Measurements from ENCODE around the gene AKAP9.
"Not testable (repeated sequence)": the region's sequence is repeated elsewhere in the genome, so short reads cannot be mapped to it uniquely, and the experiment has no call there.

Gene AKAP9

DNA sequence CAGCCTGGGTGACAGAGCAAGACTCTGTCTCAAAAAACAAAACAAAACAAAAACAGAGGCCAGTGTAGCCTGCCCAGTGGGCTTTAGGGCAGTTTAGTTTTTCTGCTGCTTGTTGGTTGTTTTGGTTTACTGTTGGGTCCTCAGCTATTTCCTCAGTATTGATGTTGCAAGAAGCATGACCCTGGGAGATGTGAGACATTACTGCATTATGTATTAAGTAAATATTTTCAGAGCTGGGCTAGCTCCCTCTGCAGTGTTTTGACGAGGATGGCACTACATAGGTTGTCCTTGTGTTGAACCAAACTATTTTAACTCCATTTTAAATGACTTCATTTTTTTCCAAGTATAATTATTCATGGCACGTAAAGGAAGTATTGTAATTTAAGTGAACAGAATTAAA lies 4.8 kb downstream of the AKAP9 start:
- Histone ChIP-seq H3K27me3 (ENCODE audit: control insufficient read depth, insufficient read depth, low read length) (no peaks in the 10 kb centered on the region), H3K9ac (ENCODE audit: low read depth, low read length) (no peak overlapping the region), H3K36me3 (ENCODE audit: control insufficient read depth, insufficient read depth, low read length) (no peaks in the 10 kb centered on the region), H3K4me3 (ENCODE audit: low read depth, low read length) (no peak overlapping the region), H3K4me1 (ENCODE audit: control insufficient read depth, insufficient read depth, low read length) (no peaks in the 10 kb centered on the region), H3K9me3 (ENCODE audit: control insufficient read depth, insufficient read depth, low read length) (no peaks in the 10 kb centered on the region), H3K27ac (ENCODE audit: low read depth, low read length) (no peak overlapping the region)

DNA sequence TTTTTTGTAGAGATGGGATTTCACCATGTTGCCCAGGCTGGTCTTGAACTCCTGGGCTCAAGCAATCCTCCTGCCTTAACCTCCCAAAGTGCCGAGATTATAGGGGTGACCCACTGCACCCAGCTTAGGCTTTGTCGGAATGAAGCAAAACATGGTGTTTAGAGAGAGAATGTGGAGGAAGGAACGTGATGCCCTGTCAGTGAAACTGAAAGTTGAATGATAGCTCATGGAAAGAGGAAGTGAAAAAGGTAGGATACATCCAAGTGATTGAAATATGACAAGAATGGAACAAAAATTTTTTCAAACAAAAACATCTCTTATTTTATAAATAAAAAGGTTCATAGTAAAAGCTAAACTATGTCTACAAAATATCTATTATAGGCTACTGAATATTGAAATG lies 5.9 kb downstream of the AKAP9 start:
- no peak overlapping the region for H3K9ac ChIP-seq (ENCODE audit: low read depth, low read length)
- no peak overlapping the region for H3K27ac ChIP-seq (ENCODE audit: low read depth, low read length)
- H3K4me1 ChIP-seq (ENCODE audit: control insufficient read depth, insufficient read depth, low read length), result no peaks in the 10 kb centered on the region
- H3K4me3 ChIP-seq (ENCODE audit: low read depth, low read length), result no peak overlapping the region
- no peaks in the 10 kb centered on the region for H3K27me3 ChIP-seq (ENCODE audit: control insufficient read depth, insufficient read depth, low read length)
- H3K9me3 ChIP-seq (ENCODE audit: control insufficient read depth, insufficient read depth, low read length), result no peaks in the 10 kb centered on the region
- H3K36me3 ChIP-seq (ENCODE audit: control insufficient read depth, insufficient read depth, low read length), result no peaks in the 10 kb centered on the region

DNA sequence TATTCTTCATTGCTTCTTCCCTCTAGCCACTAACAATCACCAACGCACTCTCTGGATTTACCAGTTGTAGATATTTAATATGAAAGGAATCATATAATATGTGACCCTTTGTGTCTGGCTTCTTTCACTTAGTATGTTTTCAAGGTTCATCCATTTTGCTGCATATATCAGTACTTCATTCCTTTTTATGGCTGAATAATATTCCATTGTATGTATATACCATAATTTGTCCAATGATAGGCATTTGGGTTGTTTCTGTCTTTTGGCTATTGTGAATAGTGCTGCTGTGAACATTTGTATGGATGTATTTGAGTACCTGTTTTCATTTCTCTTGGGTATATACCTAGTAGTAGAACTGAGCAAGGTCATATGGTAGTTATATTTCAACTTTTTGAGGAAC lies 7.3 kb downstream of the AKAP9 start:
- no peaks in the 10 kb centered on the region for H3K9me3 ChIP-seq (ENCODE audit: control insufficient read depth, insufficient read depth, low read length)
- H3K4me3 ChIP-seq (ENCODE audit: low read depth, low read length), result no peak overlapping the region
- no peak overlapping the region for H3K9ac ChIP-seq (ENCODE audit: low read depth, low read length)
- H3K36me3 ChIP-seq (ENCODE audit: control insufficient read depth, insufficient read depth, low read length), result no peaks in the 10 kb centered on the region
- no peak overlapping the region for H3K27ac ChIP-seq (ENCODE audit: low read depth, low read length)
- H3K27me3 ChIP-seq (ENCODE audit: control insufficient read depth, insufficient read depth, low read length), result no peaks in the 10 kb centered on the region
- no peaks in the 10 kb centered on the region for H3K4me1 ChIP-seq (ENCODE audit: control insufficient read depth, insufficient read depth, low read length)

DNA sequence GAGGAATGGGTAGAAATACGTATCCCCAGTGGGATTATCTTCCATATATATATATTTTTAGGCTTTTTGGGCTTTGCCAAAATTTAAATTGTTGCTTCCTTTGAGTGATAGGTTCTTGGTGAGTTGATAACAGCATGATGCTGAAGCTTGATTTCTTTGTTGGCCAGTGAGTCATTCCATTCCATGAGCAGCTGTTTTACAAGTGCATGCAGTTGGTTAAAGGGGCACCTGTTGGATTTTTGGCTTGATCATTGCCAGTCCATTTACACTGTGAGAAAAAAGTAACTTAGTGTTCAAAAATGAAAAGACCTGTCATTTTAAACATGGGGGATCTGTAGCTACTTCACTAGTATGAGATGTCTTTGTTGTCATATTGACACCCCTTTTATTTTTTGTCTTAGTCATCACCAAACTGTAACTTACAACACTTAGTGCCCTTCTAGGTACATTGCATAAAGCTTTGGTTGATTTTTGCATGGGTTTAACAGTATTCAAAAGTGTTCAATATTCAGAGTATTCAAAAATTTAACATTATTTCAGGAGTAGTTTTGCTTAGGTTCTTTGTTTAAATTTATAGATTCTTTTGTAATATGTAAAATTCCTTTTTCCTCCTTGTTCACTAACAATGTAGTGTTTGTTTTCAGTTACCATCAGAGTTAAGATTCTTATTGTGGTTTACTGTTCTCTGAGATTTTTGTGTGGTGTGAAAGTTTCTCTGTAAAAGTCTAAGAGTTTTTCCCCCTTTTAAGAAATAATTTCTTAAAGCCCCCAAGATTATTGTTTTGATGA lies 8.8 kb downstream of the AKAP9 start:
- no peaks in the 10 kb centered on the region for H3K27me3 ChIP-seq (ENCODE audit: control insufficient read depth, insufficient read depth, low read length)
- H3K9ac ChIP-seq (ENCODE audit: low read depth, low read length), result no peak overlapping the region
- H3K36me3 ChIP-seq (ENCODE audit: control insufficient read depth, insufficient read depth, low read length), result no peaks in the 10 kb centered on the region
- no peaks in the 10 kb centered on the region for H3K9me3 ChIP-seq (ENCODE audit: control insufficient read depth, insufficient read depth, low read length)
- H3K4me1 ChIP-seq (ENCODE audit: control insufficient read depth, insufficient read depth, low read length), result no peaks in the 10 kb centered on the region
- no peak overlapping the region for H3K4me3 ChIP-seq (ENCODE audit: low read depth, low read length)
- H3K27ac ChIP-seq (ENCODE audit: low read depth, low read length), result no peak overlapping the region

DNA sequence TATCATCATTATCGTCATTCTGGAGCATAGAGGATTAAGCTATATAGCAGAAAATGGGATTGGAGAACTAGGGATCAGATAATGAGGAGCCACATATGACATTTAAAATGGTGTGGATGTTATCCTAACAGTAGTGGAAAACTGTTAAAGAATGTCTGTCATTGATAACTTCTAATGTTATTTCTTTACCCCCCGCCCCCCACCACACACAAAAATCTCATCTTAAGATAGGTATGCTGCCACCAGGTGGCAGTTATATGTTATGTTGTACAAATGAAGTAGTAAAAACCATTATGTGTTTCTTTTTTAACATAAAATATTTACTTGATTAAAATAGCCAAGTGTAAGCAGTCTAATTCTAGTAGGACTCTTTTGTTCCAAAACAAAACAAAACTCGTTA lies 13.0 kb downstream of the AKAP9 start:
- H3K4me1 ChIP-seq (ENCODE audit: control insufficient read depth, insufficient read depth, low read length), result peaks cover 3% of the 10 kb centered on the region; the same call in 1 of the 2 replicates
- no peak overlapping the region for H3K27ac ChIP-seq (ENCODE audit: low read depth, low read length)
- H3K27me3 ChIP-seq (ENCODE audit: control insufficient read depth, insufficient read depth, low read length), result no peaks in the 10 kb centered on the region
- H3K36me3 ChIP-seq (ENCODE audit: control insufficient read depth, insufficient read depth, low read length), result no peaks in the 10 kb centered on the region
- no peak overlapping the region for H3K4me3 ChIP-seq (ENCODE audit: low read depth, low read length)
- no peak overlapping the region for H3K9ac ChIP-seq (ENCODE audit: low read depth, low read length)
- H3K9me3 ChIP-seq (ENCODE audit: control insufficient read depth, insufficient read depth, low read length), result no peaks in the 10 kb centered on the region

DNA sequence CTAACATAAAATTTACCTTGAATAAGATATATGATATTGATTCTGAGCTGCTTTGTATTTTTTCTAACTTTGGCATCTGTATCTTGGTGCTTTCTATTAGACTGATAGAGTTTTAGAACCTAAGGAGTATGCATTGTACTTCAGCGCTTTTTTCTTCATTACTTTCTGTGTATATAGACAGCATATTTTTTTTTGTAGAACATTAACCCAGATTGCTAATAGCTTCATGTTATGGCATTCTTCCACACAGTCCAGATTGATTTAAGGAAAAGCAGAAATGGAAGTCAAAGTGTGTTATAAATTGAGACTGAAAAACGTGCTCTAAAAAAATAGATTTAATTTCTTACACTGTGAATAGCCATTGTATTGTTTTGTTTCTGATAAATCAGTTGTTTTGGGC lies 15.8 kb downstream of the AKAP9 start:
- H3K27ac ChIP-seq (ENCODE audit: low read depth, low read length); H3K27me3 ChIP-seq (ENCODE audit: control insufficient read depth, insufficient read depth, low read length); H3K4me1 ChIP-seq (ENCODE audit: control insufficient read depth, insufficient read depth, low read length); H3K4me3 ChIP-seq (ENCODE audit: low read depth, low read length); H3K9ac ChIP-seq (ENCODE audit: low read depth, low read length); H3K36me3 ChIP-seq (ENCODE audit: control insufficient read depth, insufficient read depth, low read length); H3K9me3 ChIP-seq (ENCODE audit: control insufficient read depth, insufficient read depth, low read length): not testable (repeated sequence)

DNA sequence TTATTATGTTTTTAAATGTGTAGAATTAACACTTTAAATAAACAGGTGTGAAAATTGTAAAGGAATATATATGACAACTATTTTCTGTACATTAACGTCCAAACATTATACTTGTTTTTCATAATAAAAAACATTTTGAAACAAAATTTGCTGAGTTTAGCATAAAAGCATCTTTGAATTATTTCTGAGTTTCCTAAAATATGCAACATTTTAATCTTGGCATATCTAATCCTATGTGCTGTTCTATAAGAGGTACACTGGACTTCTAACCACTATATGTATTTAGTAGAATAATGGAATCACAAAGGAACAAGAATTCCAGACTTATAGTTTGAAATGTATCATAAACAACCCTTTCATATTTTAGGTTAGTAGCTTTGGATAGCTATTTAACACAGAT lies 16.6 kb downstream of the AKAP9 start:
- Histone ChIP-seq H3K36me3 (ENCODE audit: control insufficient read depth, insufficient read depth, low read length) (no peaks in the 10 kb centered on the region), H3K9me3 (ENCODE audit: control insufficient read depth, insufficient read depth, low read length) (no peaks in the 10 kb centered on the region), H3K27ac (ENCODE audit: low read depth, low read length) (no peak overlapping the region), H3K27me3 (ENCODE audit: control insufficient read depth, insufficient read depth, low read length) (no peaks in the 10 kb centered on the region), H3K4me1 (ENCODE audit: control insufficient read depth, insufficient read depth, low read length) (peaks cover 3% of the 10 kb centered on the region; the same call in 1 of the 2 replicates), H3K4me3 (ENCODE audit: low read depth, low read length) (no peak overlapping the region), H3K9ac (ENCODE audit: low read depth, low read length) (no peak overlapping the region)

DNA sequence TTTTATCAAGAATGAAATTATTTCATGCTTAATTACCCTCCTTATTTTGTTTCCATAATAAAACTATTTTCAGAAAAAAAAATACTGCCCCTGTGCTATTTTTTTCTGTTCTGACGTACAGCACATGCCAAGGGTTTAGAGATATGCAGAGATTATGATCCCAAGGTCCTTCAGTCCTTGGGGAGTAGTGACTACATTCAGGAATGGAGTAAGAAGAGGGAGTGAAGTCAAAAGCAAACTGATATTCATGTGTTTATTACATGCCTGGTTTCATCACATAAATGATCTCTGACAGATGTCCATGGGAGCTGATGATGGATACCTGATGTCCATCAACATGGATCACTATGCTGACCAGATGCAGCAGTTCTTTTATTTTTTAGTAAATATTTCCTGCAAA lies 17.2 kb downstream of the AKAP9 start:
- Histone ChIP-seq H3K9me3 (ENCODE audit: control insufficient read depth, insufficient read depth, low read length) (no peaks in the 10 kb centered on the region), H3K36me3 (ENCODE audit: control insufficient read depth, insufficient read depth, low read length) (no peaks in the 10 kb centered on the region), H3K4me1 (ENCODE audit: control insufficient read depth, insufficient read depth, low read length) (peaks cover 3% of the 10 kb centered on the region; the same call in 1 of the 2 replicates), H3K4me3 (ENCODE audit: low read depth, low read length) (no peak overlapping the region), H3K27me3 (ENCODE audit: control insufficient read depth, insufficient read depth, low read length) (no peaks in the 10 kb centered on the region), H3K9ac (ENCODE audit: low read depth, low read length) (no peak overlapping the region), H3K27ac (ENCODE audit: low read depth, low read length) (no peak overlapping the region)

DNA sequence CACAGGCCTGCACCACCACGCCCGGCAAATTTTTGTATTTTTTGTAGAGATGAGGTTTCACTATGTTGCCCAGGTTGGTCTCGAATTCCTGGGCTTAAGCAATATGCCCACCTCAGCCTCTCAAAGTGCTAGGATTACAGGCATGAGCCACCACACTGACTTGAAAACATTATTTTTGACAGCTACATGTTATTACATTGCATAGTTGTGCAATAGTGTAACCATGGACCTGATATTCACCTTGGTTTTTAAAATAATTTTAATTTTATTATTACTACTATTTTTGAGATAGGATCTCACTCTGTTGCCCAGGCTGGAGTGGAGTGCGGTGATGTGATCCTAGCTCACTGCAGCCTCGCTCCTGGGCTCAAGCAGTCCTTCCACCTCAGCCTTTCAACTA lies 18.4 kb downstream of the AKAP9 start:
- no peak overlapping the region for H3K4me3 ChIP-seq (ENCODE audit: low read depth, low read length)
- H3K9ac ChIP-seq (ENCODE audit: low read depth, low read length), result no peak overlapping the region
- H3K27ac ChIP-seq (ENCODE audit: low read depth, low read length), result no peak overlapping the region
- H3K9me3 ChIP-seq (ENCODE audit: control insufficient read depth, insufficient read depth, low read length), result no peaks in the 10 kb centered on the region
- H3K4me1 ChIP-seq (ENCODE audit: control insufficient read depth, insufficient read depth, low read length), result peaks cover 3% of the 10 kb centered on the region; the same call in 1 of the 2 replicates
- no peaks in the 10 kb centered on the region for H3K27me3 ChIP-seq (ENCODE audit: control insufficient read depth, insufficient read depth, low read length)
- H3K36me3 ChIP-seq (ENCODE audit: control insufficient read depth, insufficient read depth, low read length), result no peaks in the 10 kb centered on the region

DNA sequence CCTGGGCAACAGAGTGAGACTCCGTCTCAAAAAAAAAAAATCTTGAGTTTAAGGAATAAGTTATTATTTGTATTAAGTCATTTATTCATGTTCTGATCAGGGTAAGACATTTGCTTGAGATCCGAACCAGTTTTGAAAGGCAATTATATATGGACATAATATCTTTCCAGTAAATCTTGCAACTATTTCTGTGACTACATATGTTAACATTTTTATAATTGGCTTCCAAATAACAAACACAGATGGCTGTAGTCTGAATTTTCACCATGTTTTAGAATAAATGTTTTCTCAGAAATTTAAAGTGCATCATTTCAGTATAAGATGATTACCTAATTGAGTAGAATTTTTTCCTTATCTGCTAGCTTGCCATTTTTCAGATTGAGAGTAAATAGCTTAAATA lies 21.2 kb downstream of the AKAP9 start:
- H3K9ac ChIP-seq (ENCODE audit: low read depth, low read length), result no peak overlapping the region
- H3K4me3 ChIP-seq (ENCODE audit: low read depth, low read length), result no peak overlapping the region
- H3K9me3 ChIP-seq (ENCODE audit: control insufficient read depth, insufficient read depth, low read length), result no peaks in the 10 kb centered on the region
- no peak overlapping the region for H3K27ac ChIP-seq (ENCODE audit: low read depth, low read length)
- no peaks in the 10 kb centered on the region for H3K4me1 ChIP-seq (ENCODE audit: control insufficient read depth, insufficient read depth, low read length)
- no peaks in the 10 kb centered on the region for H3K27me3 ChIP-seq (ENCODE audit: control insufficient read depth, insufficient read depth, low read length)
- no peaks in the 10 kb centered on the region for H3K36me3 ChIP-seq (ENCODE audit: control insufficient read depth, insufficient read depth, low read length)

DNA sequence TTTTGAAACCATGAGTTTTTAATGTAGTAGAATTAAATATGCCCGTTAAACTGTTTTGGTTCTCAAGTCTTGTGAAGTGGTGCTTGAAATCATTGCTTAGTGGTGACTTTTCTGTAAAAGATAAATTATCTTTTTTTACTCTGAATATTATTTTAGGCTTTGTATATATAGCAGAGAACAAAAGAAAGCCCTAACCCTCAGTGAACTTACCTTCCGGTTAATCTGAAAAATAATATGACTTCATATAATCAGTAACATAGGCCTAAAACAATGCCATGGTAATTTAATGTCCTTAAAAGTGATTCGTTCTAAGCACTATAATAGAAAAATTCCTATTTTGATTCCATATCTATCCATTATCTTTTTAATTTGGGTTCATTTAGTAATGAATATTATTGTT lies 21.8 kb downstream of the AKAP9 start:
- no peaks in the 10 kb centered on the region for H3K27me3 ChIP-seq (ENCODE audit: control insufficient read depth, insufficient read depth, low read length)

More for the DNA sequence above, 21.8 kb downstream of the AKAP9 start:
- Histone ChIP-seq H3K4me1 (ENCODE audit: control insufficient read depth, insufficient read depth, low read length) (no peaks in the 10 kb centered on the region), H3K4me3 (ENCODE audit: low read depth, low read length) (no peak overlapping the region), H3K9me3 (ENCODE audit: control insufficient read depth, insufficient read depth, low read length) (no peaks in the 10 kb centered on the region), H3K36me3 (ENCODE audit: control insufficient read depth, insufficient read depth, low read length) (no peaks in the 10 kb centered on the region), H3K27ac (ENCODE audit: low read depth, low read length) (no peak overlapping the region), H3K9ac (ENCODE audit: low read depth, low read length) (no peak overlapping the region)
